Upper lobe of left lung (tissue), 4 donors: ENCODE results near the gene TBXA2R.

Experiments used
- CTCF ChIP-seq, 6 experiments: fragments of 450-650 bp in 4 of 6; fragments of 200-600 bp in 2 of 6; sonication (generic) in 2 of 6; IDR thresholded peaks; one replicate each; pipeline ENCODE4 v1.5.1; 2016 to 2019; ENCODE audit warnings: antibody characterized with exemption in 6 of 6
- POLR2A ChIP-seq, 4 donors: fragments of 450-650 bp; IDR thresholded peaks; one replicate each; pipeline ENCODE4 v1.5.1; 2016 to 2017; ENCODE audit warnings: antibody characterized with exemption in 4 of 4, mild to moderate bottlenecking in 2 of 4

GRCh38 chr19:3610745-3611717, 4.4 kb upstream of the TBXA2R start:
- TF ChIP-seq CTCF (IDR thresholded peaks at IDR 0.05) (no peak), POLR2A (IDR thresholded peaks at IDR 0.05) (no peak)
